Measurements from ENCODE around the gene SEPTIN7. TPM values are rescaled to one million over a fixed set of nuclear protein-coding genes. Genes with fewer than 3 reads are reported as not detected.

Gene SEPTIN7
- total RNA-seq, 1 donor from 2014 or later, result 560 TPM

DNA sequence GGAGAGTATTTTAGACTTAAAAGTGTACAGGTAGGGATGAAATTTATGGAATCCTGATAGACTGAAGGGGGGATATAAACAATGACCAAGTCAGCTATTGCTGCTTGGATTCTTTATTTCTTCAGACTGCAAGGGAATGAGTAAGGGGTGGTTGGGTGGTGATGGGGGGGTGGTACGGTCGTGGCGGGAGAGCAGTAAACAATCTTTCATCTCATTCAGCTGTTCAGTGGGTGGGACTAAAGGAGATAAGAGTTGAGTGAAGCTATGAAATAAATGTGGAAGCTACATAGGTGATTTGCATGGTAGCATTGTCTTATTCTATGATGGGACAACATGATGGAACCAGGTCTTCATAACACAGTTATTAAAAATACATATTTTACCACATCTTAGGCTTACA lies 1.8 kb downstream of the SEPTIN7 start:
- Histone ChIP-seq H3K4me3 (peak overlapping the region; percentile 93), H3K9me3 (ENCODE audit: low read depth) (no peaks in the 10 kb centered on the region), H3K79me2 (ENCODE audit: low read depth) (peaks cover 72% of the 10 kb centered on the region), H3K4me2 (peak overlapping the region; percentile 88), H3K4me1 (peaks cover 18% of the 10 kb centered on the region), H2AFZ (replicated peaks) (no peak overlapping the region), H3K9ac (peak overlapping the region; percentile 43), H3F3A (ENCODE audit: low read depth) (peaks cover 9% of the 10 kb centered on the region), H3K27ac (no peak overlapping the region), H3K36me3 (no peaks in the 10 kb centered on the region), H4K20me1 (ENCODE audit: low read depth) (peaks cover 29% of the 10 kb centered on the region), H3K27me3 (no peaks in the 10 kb centered on the region)
- Mint-ChIP-seq H3K36me3 (peaks cover 26% of the 10 kb centered on the region), H3K9me3 (peaks cover 15% of the 10 kb centered on the region), H3K27me3 (ENCODE audit: insufficient read depth, low read depth) (no peaks in the 10 kb centered on the region), H3K27ac (peak overlapping the region; percentile 78), H3K4me3 (peak overlapping the region; percentile 99), H3K4me1 (peaks cover 17% of the 10 kb centered on the region)
- peak; percentile 20 for DNase-seq (ENCODE audit: low spot score)
- TF ChIP-seq CTCF (IDR thresholded peaks at IDR 0.05) (no peak), EZH2phosphoT487 (IDR thresholded peaks at IDR 0.05) (no peak)

- H3K27ac ChIP-seq, result no peak overlapping the region
- H3K4me1 Mint-ChIP-seq, result peaks cover 17% of the 10 kb centered on the region
- H3K27ac Mint-ChIP-seq, result no peak overlapping the region
- no peaks in the 10 kb centered on the region for H3K27me3 ChIP-seq
- peaks cover 14% of the 10 kb centered on the region for H3K4me1 ChIP-seq
- no peak overlapping the region for H3K4me3 ChIP-seq
- no peaks in the 10 kb centered on the region for H3K36me3 ChIP-seq
- no peaks in the 10 kb centered on the region for H3K27me3 Mint-ChIP-seq (ENCODE audit: insufficient read depth, low read depth)
- H3K9me3 ChIP-seq (ENCODE audit: low read depth), result no peaks in the 10 kb centered on the region
- H3K4me2 ChIP-seq, result peak overlapping the region; percentile 88
- no peak overlapping the region for H3K9ac ChIP-seq
- TF ChIP-seq EZH2phosphoT487 (IDR thresholded peaks at IDR 0.05) (no peak), EZH2 (IDR thresholded peaks at IDR 0.05) (no peak)
- DNase-seq (ENCODE audit: low spot score), result no peak
- H4K20me1 ChIP-seq (ENCODE audit: low read depth), result peaks cover 29% of the 10 kb centered on the region
- H3K36me3 Mint-ChIP-seq, result peaks cover 39% of the 10 kb centered on the region
- H3K9me3 Mint-ChIP-seq, result peaks cover 30% of the 10 kb centered on the region
- H3F3A ChIP-seq (ENCODE audit: low read depth), result peaks cover 9% of the 10 kb centered on the region
- H3K4me3 Mint-ChIP-seq, result no peak overlapping the region
- H3K79me2 ChIP-seq (ENCODE audit: low read depth), result peaks cover 85% of the 10 kb centered on the region
- H2AFZ ChIP-seq (replicated peaks), result no peak overlapping the region
These were observed 3.5 kb downstream of the SEPTIN7 start for GRCh38 chr7:35804231-35804970.

- Histone ChIP-seq H3F3A (ENCODE audit: low read depth) (no peaks in the 10 kb centered on the region), H3K27ac (no peak overlapping the region), H3K4me1 (peaks cover 11% of the 10 kb centered on the region), H3K79me2 (ENCODE audit: low read depth) (peaks cover 95% of the 10 kb centered on the region), H3K9ac (no peak overlapping the region), H3K36me3 (no peaks in the 10 kb centered on the region), H3K9me3 (ENCODE audit: low read depth) (no peaks in the 10 kb centered on the region), H4K20me1 (ENCODE audit: low read depth) (peaks cover 29% of the 10 kb centered on the region), H3K4me2 (no peak overlapping the region), H2AFZ (replicated peaks) (no peak overlapping the region), H3K4me3 (no peak overlapping the region), H3K27me3 (no peaks in the 10 kb centered on the region)
- Mint-ChIP-seq H3K4me1 (peaks cover 13% of the 10 kb centered on the region), H3K9me3 (peaks cover 44% of the 10 kb centered on the region), H3K4me3 (no peak overlapping the region), H3K36me3 (peaks cover 51% of the 10 kb centered on the region), H3K27ac (no peak overlapping the region), H3K27me3 (ENCODE audit: insufficient read depth, low read depth) (no peaks in the 10 kb centered on the region)
- TF ChIP-seq CTCF (IDR thresholded peaks at IDR 0.05), result no peak
- no peak for TF ChIP-seq EZH2 (IDR thresholded peaks at IDR 0.05)
- no peak for TF ChIP-seq EZH2phosphoT487 (IDR thresholded peaks at IDR 0.05)
- no peak for DNase-seq (ENCODE audit: low spot score)
These were observed 5.0 kb downstream of the SEPTIN7 start for GRCh38 chr7:35805876-35806275.

- Histone ChIP-seq H3K27me3 (no peaks in the 10 kb centered on the region), H3K9me3 (ENCODE audit: low read depth) (no peaks in the 10 kb centered on the region), H3K9ac (no peak overlapping the region), H3K4me3 (no peak overlapping the region), H3K4me1 (no peaks in the 10 kb centered on the region), H3K79me2 (ENCODE audit: low read depth) (peaks cover 100% of the 10 kb centered on the region), H3K4me2 (no peak overlapping the region), H3K36me3 (no peaks in the 10 kb centered on the region), H3K27ac (no peak overlapping the region), H2AFZ (replicated peaks) (no peak overlapping the region), H4K20me1 (ENCODE audit: low read depth) (peaks cover 6% of the 10 kb centered on the region), H3F3A (ENCODE audit: low read depth) (no peaks in the 10 kb centered on the region)
- Mint-ChIP-seq H3K4me1 (no peaks in the 10 kb centered on the region), H3K27me3 (ENCODE audit: insufficient read depth, low read depth) (peaks cover 4% of the 10 kb centered on the region), H3K27ac (no peak overlapping the region), H3K36me3 (peaks cover 56% of the 10 kb centered on the region), H3K9me3 (peaks cover 78% of the 10 kb centered on the region), H3K4me3 (no peak overlapping the region)
- TF ChIP-seq EZH2 (IDR thresholded peaks at IDR 0.05) (no peak), CTCF (IDR thresholded peaks at IDR 0.05) (no peak), EZH2phosphoT487 (IDR thresholded peaks at IDR 0.05) (no peak)
- no peak for DNase-seq (ENCODE audit: low spot score)
These were observed 15.7 kb downstream of the SEPTIN7 start for GRCh38 chr7:35816514-35816913.

All from neural progenitor cell (in vitro differentiated cells).